Stimulated activated naive CD4-positive, alpha-beta T cell treated with Interleukin-2 at 50 U/mL for 16 hours (primary cell): Measurements from ENCODE around the gene KRTAP16-1.
"Not testable (repeated sequence)": the region's sequence is repeated elsewhere in the genome, so short reads cannot be mapped to it uniquely, and the experiment has no call there.

Source experiments
- DNase-seq: peaks from one replicate; lab custom pipeline; 2025; lab: John Stamatoyannopoulos, UW

The KRTAP16-1 gene

DNA sequence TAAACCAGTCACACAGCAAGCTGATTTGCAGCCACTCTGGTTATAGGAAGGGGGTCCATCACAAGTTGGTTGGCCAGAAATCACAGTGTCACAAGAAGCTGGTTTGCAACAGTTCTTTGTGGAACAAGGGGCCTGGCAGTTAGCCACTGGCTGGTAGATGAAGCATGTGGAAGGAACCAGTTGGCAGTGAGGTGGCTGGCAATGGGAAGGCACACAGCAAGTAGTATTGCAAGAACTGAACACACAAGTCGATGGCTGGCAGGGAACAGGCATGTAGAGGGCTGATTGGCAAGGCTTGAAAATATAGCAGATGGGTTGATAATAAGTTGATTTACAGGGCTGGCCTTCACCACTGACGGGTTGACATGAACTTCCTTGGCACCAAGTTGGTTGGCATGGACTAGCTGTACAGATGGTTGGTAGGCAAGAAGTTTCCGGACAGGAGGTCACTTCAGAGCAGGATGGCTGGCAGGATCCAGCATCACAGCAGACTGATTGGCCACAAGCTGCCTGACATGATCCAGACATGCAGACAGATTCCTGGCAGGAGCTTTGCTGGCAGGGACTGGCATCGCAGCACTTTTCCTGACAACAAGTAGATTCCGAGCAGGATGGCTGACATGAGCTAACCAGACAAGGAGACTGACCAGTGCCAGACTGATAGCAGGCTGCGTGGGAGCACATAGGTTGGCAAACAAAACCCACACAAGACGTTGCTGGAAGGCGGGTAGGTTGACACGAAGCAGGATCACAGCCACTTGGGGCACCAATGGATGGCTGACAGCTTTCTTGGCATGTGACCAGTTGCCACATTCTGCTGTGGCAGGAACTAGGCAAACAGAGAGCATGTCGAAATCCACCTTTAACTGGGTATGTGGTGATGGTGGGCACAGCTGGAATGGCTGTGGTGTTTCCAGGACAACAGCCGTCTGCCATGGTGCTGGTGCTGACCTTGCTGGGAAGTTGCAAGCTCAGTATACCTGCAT is 6.9 kb downstream of the KRTAP16-1 start, which contains the start of gene KRTAP29-1:
KRTAP29-1 (minus strand) TSS at position 936 of the 986 bp plus-strand sequence; CDS start at position 936, 0 bp downstream.
- DNase-seq: no peak

DNA sequence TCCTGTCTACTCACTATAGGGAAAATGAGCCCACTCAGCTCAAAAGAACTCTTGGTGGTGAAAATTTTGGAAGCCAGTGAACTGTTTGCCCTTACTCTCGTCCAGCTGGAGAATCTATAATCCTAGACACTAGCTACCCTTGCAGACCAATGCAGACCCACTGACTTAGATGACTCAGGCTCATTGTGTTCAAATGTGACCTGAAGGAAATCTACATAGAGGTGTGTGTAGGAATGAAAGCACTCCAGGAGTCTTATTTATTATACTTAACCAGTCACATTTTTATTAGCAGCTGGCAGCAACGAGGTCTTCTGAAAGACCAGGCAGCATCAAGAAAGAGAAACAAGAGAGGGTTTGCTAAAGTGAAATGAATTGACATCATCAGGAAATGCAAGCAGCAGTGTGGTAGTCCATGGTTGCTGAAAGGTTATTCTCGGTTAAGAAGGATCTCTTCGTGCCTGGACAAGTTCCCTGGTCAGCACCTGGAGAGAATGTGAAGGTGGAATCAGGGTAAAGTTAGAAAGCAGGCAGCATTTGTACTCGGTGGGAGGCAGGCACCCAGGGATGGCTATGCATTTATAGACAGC is 7.8 kb downstream of the KRTAP16-1 start:
- no peak for DNase-seq

DNA sequence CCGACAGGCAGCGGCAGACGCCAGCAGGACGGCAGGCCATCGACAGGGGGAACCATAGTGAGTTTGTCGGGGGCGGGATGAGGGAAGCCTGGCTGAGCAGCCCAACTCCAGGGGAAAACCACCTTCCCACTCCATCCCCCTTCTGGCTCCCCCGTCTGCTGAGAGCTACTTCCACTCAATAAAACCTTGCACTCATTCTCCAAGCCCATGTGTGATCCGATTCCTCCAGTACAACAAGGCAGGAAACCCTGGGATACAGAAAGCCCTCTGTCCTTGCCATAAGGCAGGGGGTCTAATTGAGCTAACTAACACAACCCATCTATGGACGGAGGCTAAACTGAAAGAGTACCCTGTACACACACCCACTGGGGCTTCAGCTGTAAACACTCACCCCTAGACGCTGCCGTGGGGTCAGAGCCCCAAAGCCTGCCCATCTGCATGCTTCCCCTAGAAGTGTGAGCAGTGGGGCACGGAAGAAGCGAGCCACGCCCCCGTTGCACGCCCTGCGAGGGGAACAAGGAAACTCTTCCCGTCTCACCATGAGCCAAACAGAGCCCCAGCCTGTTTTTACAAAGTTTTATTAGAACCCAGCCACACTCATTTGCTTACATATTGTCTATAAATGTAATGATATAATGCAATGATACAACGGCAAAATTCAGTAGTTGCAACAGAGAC is 10.5 kb downstream of the KRTAP16-1 start:
- DNase-seq: no peak

DNA sequence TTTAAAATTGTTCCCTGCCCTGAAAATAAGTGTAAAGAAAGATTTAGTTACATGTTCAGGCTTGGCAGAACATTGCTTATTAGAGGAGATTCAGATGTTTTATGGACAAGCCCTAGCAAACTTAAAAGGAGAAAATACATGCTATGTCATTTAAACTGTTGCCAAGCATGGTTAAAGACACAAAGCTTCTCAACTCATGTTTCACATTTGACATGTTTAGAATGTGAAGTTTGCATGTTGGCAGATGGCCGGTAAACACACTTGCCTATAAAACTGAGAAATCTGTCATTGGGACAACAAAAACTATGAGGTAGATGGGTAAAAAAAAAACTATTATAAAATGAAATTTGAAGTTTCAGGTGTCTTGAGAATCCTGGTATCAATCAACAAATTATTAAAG is 12.3 kb downstream of the KRTAP16-1 start:
- DNase-seq: no peak

DNA sequence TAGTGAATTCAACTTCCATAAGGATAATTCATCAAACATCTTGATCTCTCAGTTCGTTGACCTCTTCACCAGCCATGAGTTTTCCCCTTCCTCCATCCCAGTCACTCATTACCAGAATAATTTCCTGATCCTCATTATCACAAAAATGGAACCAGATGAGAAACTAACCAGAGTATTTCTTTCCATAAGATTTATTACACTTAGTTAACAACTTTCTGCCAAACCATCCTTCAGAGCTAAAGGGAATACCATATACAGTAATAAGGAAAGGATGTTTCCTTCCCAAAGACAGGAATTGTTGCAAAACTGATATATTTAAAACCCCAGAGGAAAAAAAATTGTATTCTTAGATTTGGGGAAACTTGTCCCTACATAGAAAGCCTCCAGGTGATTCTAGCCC is 15.1 kb downstream of the KRTAP16-1 start:
- DNase-seq: no peak

DNA sequence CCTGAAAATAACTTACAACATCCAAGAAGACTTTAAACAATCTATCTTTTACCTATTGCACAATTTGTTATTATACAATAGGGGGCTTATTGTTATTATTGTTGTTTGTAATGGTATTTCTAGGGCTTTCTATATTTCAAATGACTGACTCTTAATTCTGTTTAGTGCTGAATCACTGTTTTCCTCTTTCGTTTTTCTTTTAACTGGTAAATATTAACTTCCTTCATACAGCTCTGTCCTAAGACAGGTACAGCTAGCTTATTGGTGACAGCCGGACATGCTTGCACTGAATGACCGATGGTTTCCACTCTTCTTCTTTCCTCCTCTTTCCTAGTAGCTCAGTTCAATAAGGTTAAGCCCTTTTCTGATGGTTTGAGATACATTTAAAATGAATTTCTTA is 22.1 kb downstream of the KRTAP16-1 start:
- no peak for DNase-seq

DNA sequence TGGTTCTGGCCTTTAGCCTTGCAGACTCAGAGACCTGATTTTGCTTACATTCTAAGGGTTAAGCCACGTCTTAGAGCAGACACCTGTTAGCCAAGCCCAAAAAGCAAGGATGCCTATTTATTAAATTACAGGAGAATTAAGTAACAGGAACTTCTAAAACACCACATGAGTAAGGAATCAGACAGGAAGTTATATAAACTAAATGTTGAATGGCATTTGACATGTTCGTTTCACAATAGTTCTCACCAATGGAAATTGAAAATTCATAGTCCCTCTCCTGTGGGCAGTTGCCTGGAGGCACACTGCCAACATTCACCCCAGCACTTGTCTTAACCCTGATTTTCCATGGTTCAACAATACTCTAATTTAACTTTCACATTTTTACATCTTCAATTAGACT is 24.6 kb downstream of the KRTAP16-1 start:
- no peak for DNase-seq

DNA sequence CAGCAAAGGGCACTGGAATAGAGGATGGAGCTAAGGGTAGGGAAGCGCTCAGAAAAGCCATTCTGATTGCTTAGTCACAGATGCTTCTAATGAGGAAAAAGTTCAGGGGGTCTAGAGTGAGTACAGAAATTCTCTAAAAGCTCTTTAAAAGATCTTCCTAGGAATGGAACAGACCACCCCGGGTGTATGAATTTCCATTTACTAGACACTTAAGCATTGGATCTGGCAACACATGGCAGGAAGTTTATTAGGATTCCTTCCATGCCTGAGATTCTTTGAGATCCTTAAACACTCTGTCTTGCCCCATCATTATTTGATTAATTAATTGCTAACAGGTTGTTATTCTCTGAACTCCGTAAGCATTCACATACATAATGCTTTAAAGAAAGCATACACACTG is 25.1 kb downstream of the KRTAP16-1 start:
- DNase-seq: no peak

DNA sequence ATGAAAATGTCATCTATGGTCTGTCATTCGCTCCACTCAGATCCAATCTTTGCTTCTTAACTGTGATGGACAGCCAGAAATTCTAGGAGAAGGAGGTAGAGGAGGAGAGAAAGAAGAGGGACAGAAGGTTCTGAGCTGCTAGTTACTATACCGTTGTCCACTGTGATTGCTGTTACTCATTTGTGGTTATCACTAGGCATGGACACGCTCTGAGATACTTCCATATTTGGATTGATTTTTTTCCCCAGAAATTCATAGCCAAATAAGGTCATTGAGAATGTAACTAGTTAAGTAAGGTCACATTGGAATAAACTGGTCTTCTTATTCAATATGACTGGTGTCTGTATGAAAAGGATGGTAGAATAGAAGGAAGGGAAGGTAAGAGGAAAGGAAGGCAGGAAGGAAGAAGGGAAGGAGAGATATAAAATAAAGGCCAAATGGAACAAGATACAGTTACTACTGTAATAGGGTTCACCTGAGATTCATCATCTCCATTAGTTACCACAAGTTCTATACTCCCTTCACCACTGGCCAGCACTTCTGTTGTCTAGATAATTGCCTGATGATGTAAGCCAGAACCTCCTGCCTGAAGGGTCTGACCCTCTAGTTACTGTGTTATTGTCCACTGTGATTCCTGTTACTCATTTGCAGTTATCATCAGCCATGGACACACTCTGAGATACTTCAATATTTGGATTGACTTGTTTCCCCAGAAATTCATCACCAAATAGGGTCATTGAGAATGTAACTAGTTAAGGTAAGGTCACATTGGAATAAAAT is 30.7 kb downstream of the KRTAP16-1 start:
- no peak for DNase-seq

DNA sequence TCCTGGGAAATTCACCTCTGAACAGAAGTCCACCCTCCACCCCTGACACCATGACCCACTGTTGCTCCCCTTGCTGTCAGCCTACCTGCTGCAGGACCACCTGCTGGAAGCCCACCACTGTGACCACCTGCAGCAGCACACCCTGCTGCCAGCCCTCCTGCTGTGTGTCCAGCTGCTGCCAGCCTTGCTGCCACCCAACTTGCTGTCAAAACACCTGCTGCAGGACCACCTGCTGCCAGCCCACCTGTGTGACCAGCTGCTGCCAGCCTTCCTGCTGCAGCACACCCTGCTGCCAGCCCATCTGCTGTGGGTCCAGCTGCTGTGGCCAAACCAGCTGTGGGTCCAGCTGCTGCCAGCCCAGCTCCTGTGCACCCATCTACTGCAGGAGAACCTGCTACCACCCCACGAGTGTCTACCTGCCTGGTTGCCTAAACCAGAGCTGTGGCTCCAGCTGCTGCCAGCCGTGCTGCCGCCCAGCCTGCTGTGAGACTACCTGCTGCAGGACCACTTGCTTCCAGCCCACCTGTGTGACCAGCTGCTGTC is 33.4 kb downstream of the KRTAP16-1 start, which contains the start of gene KRTAP9-7:
KRTAP9-7 (plus strand) TSS at position 51 of the 543 bp plus-strand sequence; CDS start at position 51, 0 bp downstream.
- DNase-seq: not testable (repeated sequence)

DNA sequence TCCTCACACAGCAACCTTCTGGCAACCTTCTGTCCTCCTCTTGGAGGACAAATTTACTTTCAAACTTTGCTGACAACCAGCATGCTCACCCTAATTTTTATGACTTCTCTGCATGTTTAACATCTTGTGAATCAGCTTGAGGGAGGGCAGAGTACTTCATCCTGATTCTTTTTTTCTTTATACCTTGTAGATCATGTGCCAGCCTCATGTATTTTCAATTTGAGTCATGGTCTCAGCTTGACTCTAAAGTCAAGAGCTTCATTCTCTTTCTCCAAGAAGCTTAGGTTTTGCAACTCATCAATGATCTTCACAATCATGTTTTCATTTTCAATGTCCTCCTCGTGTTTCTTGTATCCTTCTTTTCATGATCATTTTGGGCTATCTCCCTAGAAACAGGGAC is 37.3 kb downstream of the KRTAP16-1 start:
- no peak for DNase-seq

DNA sequence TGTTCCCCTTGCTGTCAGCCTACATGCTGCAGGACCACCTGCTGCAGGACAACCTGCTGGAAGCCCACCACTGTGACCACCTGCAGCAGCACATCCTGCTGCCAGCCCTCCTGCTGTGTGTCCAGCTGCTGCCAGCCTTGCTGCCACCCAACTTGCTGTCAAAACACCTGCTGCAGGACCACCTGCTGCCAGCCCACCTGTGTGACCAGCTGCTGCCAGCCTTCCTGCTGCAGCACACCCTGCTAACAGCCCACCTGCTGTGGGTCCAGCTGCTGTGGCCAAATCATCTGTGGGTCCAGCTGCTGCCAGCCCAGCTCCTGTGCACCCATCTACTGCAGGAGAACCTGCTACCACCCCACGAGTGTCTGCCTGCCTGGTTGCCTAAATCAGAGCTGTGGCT is 37.8 kb downstream of the KRTAP16-1 start:
- DNase-seq: not testable (repeated sequence)

DNA sequence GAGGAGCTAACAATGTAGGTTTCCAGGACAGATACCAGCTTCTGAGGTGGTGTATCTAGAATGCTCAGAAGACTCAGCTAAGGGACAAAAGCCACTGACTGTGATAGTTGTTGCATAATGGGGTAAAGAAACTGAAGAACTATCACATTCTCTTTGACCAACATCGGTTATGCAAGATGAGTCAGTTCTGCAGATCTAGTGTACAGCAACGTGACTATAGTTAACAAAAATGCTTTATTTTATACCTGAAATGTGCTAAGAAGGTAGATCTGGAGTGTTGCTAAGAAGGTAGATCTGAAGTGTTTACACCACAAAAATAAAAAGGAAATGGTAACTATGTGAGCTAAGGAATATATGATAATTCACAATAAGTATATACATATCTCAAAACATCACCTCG is 41.4 kb downstream of the KRTAP16-1 start:
- DNase-seq: no peak

DNA sequence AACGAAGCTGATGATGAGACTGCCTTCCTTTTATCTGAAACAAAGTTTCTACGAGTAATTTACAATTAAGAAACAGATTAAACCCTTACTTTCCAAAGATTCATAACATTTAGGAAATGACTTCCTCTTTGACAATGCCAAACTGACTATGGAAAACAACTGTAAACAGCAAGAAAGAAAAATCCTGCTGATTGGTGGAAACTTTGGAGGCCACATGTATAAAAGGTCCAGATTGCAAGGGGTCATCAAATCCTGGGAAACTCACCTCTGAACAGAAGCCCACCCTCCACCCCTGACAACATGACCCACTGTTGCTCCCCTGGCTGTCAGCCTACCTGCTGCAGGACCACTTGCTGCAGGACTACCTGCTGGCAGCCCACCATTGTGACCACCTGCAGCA is 44.0 kb downstream of the KRTAP16-1 start, which contains the start of gene KRTAP9-6:
KRTAP9-6 (plus strand) TSS at position 301 of the 400 bp plus-strand sequence; CDS start at position 301, 0 bp downstream.
- DNase-seq: no peak

DNA sequence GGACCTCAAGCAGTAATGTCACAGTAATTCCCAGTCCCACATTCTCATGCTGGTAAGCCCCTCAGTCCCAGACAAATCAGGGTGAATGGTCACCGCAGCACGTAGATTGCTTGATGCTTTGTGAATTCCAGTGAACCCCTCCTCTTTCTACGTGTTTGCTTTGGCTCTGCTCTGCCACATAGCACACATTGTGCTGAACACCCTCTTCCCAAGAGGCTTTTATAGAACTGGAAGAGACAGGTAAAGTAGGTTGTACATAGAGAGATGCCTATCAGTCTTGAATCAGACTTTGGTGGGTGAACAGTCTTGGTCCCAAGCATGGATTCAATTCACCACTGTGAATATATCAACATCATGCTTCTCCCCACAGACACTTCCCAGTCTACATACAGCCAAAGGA is 44.5 kb downstream of the KRTAP16-1 start:
- no peak for DNase-seq

DNA sequence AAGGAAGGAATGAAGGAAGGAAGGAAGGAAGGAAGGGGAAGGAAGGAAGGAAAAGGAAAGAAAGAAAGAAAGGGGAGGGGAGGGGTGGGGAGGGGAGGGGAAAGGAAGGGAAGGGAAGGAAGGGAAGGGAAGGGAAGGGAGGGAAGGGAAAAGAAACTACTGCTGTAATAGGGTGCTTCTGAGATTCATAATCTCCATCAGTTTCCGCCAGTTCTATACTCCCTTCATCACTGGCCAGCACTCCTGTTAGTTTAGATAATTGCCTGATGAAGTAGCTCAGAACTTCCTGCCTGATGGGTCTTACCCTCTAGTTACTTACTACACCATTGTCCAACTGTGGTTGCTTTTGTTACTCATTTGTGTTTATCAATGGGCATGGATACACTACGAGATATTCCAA is 45.9 kb downstream of the KRTAP16-1 start:
- no peak for DNase-seq

DNA sequence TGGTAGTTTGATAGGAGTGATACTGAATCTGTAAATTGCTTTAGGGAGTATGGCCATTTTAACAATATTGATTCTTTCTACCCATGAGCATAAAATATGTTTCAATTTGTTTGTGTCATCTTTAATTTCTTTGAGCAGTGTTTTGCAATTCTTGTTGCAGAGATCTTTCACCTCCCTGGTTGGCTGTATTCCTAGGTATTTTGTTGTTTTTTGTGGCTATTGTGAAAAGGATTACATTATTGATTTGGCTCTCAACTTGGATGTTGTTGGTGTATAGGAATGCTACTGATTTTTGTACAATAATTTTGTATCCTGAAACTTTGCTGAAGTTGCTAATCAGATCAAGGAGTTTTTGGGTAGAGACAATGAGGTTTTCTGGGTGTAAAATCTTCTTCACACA is 50.7 kb downstream of the KRTAP16-1 start:
- DNase-seq: no peak
